ENCODE data around the gene OR4C6. TPM values are rescaled to one million over a fixed set of nuclear protein-coding genes. Genes with fewer than 3 reads are reported as not detected.

The OR4C6 gene
- total RNA-seq: not detected in 2 replicates

GRCh38 chr11:55661901-55662300 lies at the start of gene OR4C6:
Gene OR4C6, plus strand, starts transcription at chr11:55662201. Its CDS starts 2,966 bp downstream, at chr11:55665167.
- TF ChIP-seq, protein P1, sequence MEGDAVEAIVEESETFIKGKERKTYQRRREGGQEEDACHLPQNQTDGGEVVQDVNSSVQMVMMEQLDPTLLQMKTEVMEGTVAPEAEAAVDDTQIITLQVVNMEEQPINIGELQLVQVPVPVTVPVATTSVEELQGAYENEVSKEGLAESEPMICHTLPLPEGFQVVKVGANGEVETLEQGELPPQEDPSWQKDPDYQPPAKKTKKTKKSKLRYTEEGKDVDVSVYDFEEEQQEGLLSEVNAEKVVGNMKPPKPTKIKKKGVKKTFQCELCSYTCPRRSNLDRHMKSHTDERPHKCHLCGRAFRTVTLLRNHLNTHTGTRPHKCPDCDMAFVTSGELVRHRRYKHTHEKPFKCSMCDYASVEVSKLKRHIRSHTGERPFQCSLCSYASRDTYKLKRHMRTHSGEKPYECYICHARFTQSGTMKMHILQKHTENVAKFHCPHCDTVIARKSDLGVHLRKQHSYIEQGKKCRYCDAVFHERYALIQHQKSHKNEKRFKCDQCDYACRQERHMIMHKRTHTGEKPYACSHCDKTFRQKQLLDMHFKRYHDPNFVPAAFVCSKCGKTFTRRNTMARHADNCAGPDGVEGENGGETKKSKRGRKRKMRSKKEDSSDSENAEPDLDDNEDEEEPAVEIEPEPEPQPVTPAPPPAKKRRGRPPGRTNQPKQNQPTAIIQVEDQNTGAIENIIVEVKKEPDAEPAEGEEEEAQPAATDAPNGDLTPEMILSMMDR (IDR thresholded peaks at IDR 0.05; ENCODE audit: insufficient read depth, low read depth, low read length): no peak
- DNase-seq (ENCODE audit: low read depth): no peak
- no peak within 1 kb of the TSS for H3K4me3 ChIP-seq (ENCODE audit: low read depth, low read length)

GRCh38 chr11:55624531-55624930 lies 37.5 kb upstream of the OR4C6 start:
- H3K4me3 ChIP-seq (ENCODE audit: low read depth, low read length): no peak overlapping the region
- no peak for DNase-seq (ENCODE audit: low read depth)
- TF ChIP-seq, protein P1 (IDR thresholded peaks at IDR 0.05; ENCODE audit: insufficient read depth, low read depth, low read length): no peak

DNA sequence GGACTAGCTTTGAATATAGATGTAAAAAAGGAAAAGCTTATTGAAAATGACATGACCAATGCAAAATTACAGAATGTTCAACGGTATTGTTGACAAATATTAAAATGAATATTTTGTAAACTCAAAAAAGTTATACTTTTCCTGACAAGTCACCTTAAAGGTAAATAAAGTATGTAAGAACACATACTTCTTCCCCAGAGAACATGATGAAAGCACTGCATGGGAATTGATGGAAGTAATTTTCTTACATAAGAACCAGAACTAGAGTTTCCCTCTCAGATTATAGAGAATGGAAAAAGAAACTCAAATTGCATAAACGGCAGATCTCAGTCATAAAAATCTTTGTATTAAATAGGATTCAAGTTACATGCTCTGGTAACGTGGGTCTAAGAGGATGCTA lies 27.2 kb upstream of the OR4C6 start, which contains the start of gene OR4P4:
OR4P4 (plus strand) TSS at position 301 of the 400 bp plus-strand sequence.
- TF ChIP-seq, protein P1 (IDR thresholded peaks at IDR 0.05; ENCODE audit: insufficient read depth, low read depth, low read length): no peak
- no peak within 1 kb of the TSS for H3K4me3 ChIP-seq (ENCODE audit: low read depth, low read length)
- DNase-seq (ENCODE audit: low read depth): no peak

- TF ChIP-seq, protein P1 (IDR thresholded peaks at IDR 0.05; ENCODE audit: insufficient read depth, low read depth, low read length): no peak
- no peak for DNase-seq (ENCODE audit: low read depth)
- no peak within 1 kb of the TSS for H3K4me3 ChIP-seq (ENCODE audit: low read depth, low read length)
These were observed 14.0 kb upstream of the OR4C6 start, which contains the start of gene OR4S2 for GRCh38 chr11:55648027-55648426. Gene OR4S2, plus strand, starts transcription at chr11:55648327. Its CDS starts 2,577 bp downstream, at chr11:55650904.

- H3K4me3 ChIP-seq (ENCODE audit: low read depth, low read length): no peak overlapping the region
- TF ChIP-seq, protein P1 (IDR thresholded peaks at IDR 0.05; ENCODE audit: insufficient read depth, low read depth, low read length): no peak
- DNase-seq (ENCODE audit: low read depth): no peak
These were observed 9.4 kb upstream of the OR4C6 start for GRCh38 chr11:55652560-55652959.

- no peak for DNase-seq (ENCODE audit: low read depth)
- TF ChIP-seq, protein P1 (IDR thresholded peaks at IDR 0.05; ENCODE audit: insufficient read depth, low read depth, low read length): no peak
These were observed 6.9 kb upstream of the OR4C6 start for GRCh38 chr11:55655096-55655495.

DNA sequence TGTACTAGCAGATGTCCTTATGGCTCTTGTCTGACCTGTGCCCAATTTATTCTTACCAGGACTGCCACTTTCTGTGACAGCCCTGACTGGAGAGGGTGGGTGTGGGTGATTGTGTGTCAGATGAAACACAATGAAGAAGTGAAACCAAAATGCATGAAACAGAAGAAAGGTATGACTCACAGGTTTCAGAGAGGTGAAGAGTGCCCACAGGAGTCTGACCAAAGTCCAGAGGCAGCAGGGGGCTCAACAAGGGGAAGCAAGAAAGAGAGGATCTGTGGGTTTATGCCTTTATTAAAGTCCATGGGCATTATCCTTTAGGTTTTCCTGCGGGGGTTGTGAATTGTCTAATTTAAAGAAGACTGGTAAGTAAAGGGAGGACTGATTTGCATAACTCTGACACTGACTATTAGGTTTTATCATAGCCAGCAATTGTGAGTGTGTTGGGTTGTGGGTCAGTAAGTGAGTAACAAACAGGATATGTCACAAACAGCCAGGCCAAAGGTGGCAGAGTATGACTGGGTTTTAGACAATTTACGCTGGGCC lies 3.9 kb upstream of the OR4C6 start:
- TF ChIP-seq, protein P1 (IDR thresholded peaks at IDR 0.05; ENCODE audit: insufficient read depth, low read depth, low read length): no peak
- no peak overlapping the region for H3K4me3 ChIP-seq (ENCODE audit: low read depth, low read length)
- DNase-seq (ENCODE audit: low read depth): no peak

More at GRCh38 chr11:55655096-55655495, 6.9 kb upstream of the OR4C6 start:
- H3K4me3 ChIP-seq (ENCODE audit: low read depth, low read length): no peak overlapping the region

Data from fibroblast of villous mesenchyme (primary cell).